H1 (cell line): ENCODE data around the gene FTSJ3. TPM values are rescaled to one million over a fixed set of nuclear protein-coding genes. Genes with fewer than 3 reads are reported as not detected.
A peak's percentile ranks its signal among the peaks of the same experiment; 100 is the strongest.
"Not testable (repeated sequence)": the region's sequence is repeated elsewhere in the genome, so short reads cannot be mapped to it uniquely, and the experiment has no call there.

Source experiments
- CTCF ChIA-PET: fragments of 300-600 bp; sonication (Branson Sonifier 250); formaldehyde crosslinking; loops from one replicate; lab custom pipeline; 2021; ENCODE audit not compliant: partially characterized antibody; lab: Charles Lee
- POLR2A ChIA-PET: fragments of 300-600 bp; sonication (Branson Sonifier 250); formaldehyde crosslinking; loops from one replicate; lab custom pipeline; 2021; ENCODE audit warnings: inconsistent platforms; ENCODE audit not compliant: partially characterized antibody; lab: Charles Lee
- DNase-seq, 2 experiments: peaks; one replicate each; pipeline versions ENCODE4 v3.0.0 to v3.0.0-alpha.2; 2010 to 2022; ENCODE audit warnings: low spot score in 2 of 2, low read depth in 1 of 2, mixed read lengths in 1 of 2
- FAIRE-seq: peaks from 2 replicates; lab custom pipeline; 2011; peaks lifted over from hg19 to GRCh38; lab: Jason Lieb, UNC
- H2AFZ ChIP-seq: 2 replicates; pipeline ENCODE4 v1.8.1; 2012; ENCODE audit warnings: low read length, inconsistent platforms
- H2AK5ac ChIP-seq: 2 replicates; pipeline ENCODE4 v1.6.1; 2013; ENCODE audit warnings: low read depth, low read length
- H2BK120ac ChIP-seq: replicated peaks from 2 replicates; pipeline ENCODE3; 2013; ENCODE audit warnings: low read depth, low read length, inconsistent platforms
- H2BK12ac ChIP-seq: 2 replicates; pipeline ENCODE4 v1.6.1; 2013; ENCODE audit warnings: low read depth, low read length
- H2BK15ac ChIP-seq: 2 replicates; pipeline ENCODE4 v1.6.1; 2013; ENCODE audit warnings: low read length
- H2BK20ac ChIP-seq: 2 replicates; pipeline ENCODE4 v1.6.1; 2013; ENCODE audit warnings: low read length
- H2BK5ac ChIP-seq: 2 replicates; pipeline ENCODE4 v1.6.1; 2013; ENCODE audit warnings: low read depth, low read length
- H3K14ac ChIP-seq: 2 replicates; pipeline ENCODE4 v1.6.1; 2013; ENCODE audit warnings: inconsistent platforms; ENCODE audit not compliant: insufficient read length
- H3K18ac ChIP-seq: 2 replicates; pipeline ENCODE4 v1.6.1; 2013; ENCODE audit warnings: low read length; ENCODE audit errors: extremely low read depth
- H3K23ac ChIP-seq: 2 replicates; pipeline ENCODE4 v1.6.1; 2013; ENCODE audit warnings: inconsistent platforms; ENCODE audit not compliant: insufficient read length
- H3K23me2 ChIP-seq: 2 replicates; pipeline ENCODE4 v1.6.1; 2013; ENCODE audit warnings: low read depth, low read length
- H3K27ac ChIP-seq: 2 replicates; pipeline ENCODE4 v1.6.1; 2011; ENCODE audit warnings: low read depth, low read length, inconsistent platforms
- H3K27me3 ChIP-seq, 4 experiments: replicated peaks in 1 of 4; 1 replicate in 1 of 4; 2 replicates in 3 of 4; pipeline versions ENCODE4 v1.6.1 to v1.8.1; 2011 to 2013; ENCODE audit warnings: low read length in 3 of 4, mild to moderate bottlenecking in 3 of 4, inconsistent platforms in 2 of 4, mixed read lengths in 2 of 4, moderate library complexity in 1 of 4; ENCODE audit not compliant: control insufficient read depth in 3 of 4, insufficient read depth in 3 of 4; ENCODE audit errors: extremely low read depth in 1 of 4
- H3K36me3 ChIP-seq, 4 experiments: 2 replicates each; pipeline versions ENCODE4 v1.6.1 to v1.8.1; 2011 to 2013; ENCODE audit warnings: mild to moderate bottlenecking in 4 of 4, low read length in 3 of 4, moderate library complexity in 2 of 4, control low read depth in 1 of 4, inconsistent platforms in 1 of 4; ENCODE audit not compliant: insufficient read depth in 4 of 4, control insufficient read depth in 2 of 4
- H3K4ac ChIP-seq: replicated peaks from 2 replicates; pipeline ENCODE3; 2013; ENCODE audit warnings: low read length, low read depth, mixed read lengths, inconsistent platforms; ENCODE audit not compliant: insufficient read length
- H3K4me1 ChIP-seq, 4 experiments: replicated peaks in 1 of 4; 1 replicate in 1 of 4; 2 replicates in 3 of 4; pipeline versions ENCODE4 v1.6.1 to v1.8.1; 2011 to 2013; ENCODE audit warnings: low read length in 3 of 4, inconsistent platforms in 2 of 4, mixed read lengths in 1 of 4; ENCODE audit not compliant: insufficient read depth in 4 of 4, control insufficient read depth in 3 of 4
- H3K4me2 ChIP-seq, 2 experiments: 2 replicates each; pipeline versions ENCODE4 v1.6.1 to v1.8.1; 2011 to 2013; ENCODE audit warnings: low read depth in 2 of 2, low read length in 2 of 2, control low read depth in 1 of 2, inconsistent platforms in 1 of 2, mild to moderate bottlenecking in 1 of 2; ENCODE audit not compliant: insufficient read depth in 1 of 2
- H3K4me3 ChIP-seq, 4 experiments: fragments of 200-600, 300-600 bp in 1 of 4; sonication (generic), shearing (Covaris generic), sonication (Bioruptor Twin) in 1 of 4; 2 replicates each; pipeline versions ENCODE4 v1.5.1 to v1.8.1; 2011 to 2016; ENCODE audit warnings: low read length in 4 of 4, low read depth in 3 of 4, control low read depth in 2 of 4, inconsistent platforms in 2 of 4, mild to moderate bottlenecking in 2 of 4, mixed read lengths in 1 of 4, moderate library complexity in 1 of 4; ENCODE audit not compliant: insufficient read depth in 2 of 4; ENCODE audit errors: extremely low read depth in 1 of 4
- H3K56ac ChIP-seq: replicated peaks from 2 replicates; pipeline ENCODE3; 2013; ENCODE audit warnings: low read depth, mild to moderate bottlenecking, mixed read lengths, low read length, inconsistent platforms; ENCODE audit not compliant: insufficient read length
- H3K79me1 ChIP-seq: 2 replicates; pipeline ENCODE4 v1.6.1; 2013; ENCODE audit warnings: low read depth, low read length, control low read depth
- H3K79me2 ChIP-seq, 2 experiments: 2 replicates each; pipeline versions ENCODE4 v1.6.1 to v1.8.1; 2012 to 2013; ENCODE audit warnings: low read length in 2 of 2, mild to moderate bottlenecking in 2 of 2, inconsistent platforms in 1 of 2; ENCODE audit not compliant: insufficient read depth in 2 of 2, control insufficient read depth in 1 of 2
- H3K9ac ChIP-seq, 4 experiments: replicated peaks in 1 of 4; 1 replicate in 1 of 4; 2 replicates in 3 of 4; pipeline versions ENCODE4 v1.6.1 to v1.8.1; 2011 to 2013; ENCODE audit warnings: low read depth in 3 of 4, low read length in 3 of 4, control low read depth in 2 of 4, mild to moderate bottlenecking in 2 of 4, moderate library complexity in 2 of 4, inconsistent platforms in 1 of 4; ENCODE audit errors: extremely low read depth in 1 of 4
- H3K9me3 ChIP-seq, 2 experiments: 2 replicates each; pipeline versions ENCODE4 v1.6.1 to v1.8.1; 2012 to 2013; ENCODE audit warnings: mild to moderate bottlenecking in 2 of 2, moderate library complexity in 2 of 2, control low read depth in 1 of 2, inconsistent platforms in 1 of 2, low read depth in 1 of 2, low read length in 1 of 2, mixed read lengths in 1 of 2; ENCODE audit not compliant: insufficient read depth in 2 of 2
- H4K20me1 ChIP-seq, 2 experiments: replicated peaks in 1 of 2; 2 replicates each; pipeline versions ENCODE3 to v1.8.1; 2011 to 2013; ENCODE audit warnings: inconsistent platforms in 2 of 2, low read length in 2 of 2, mild to moderate bottlenecking in 1 of 2; ENCODE audit not compliant: insufficient read depth in 2 of 2, control insufficient read depth in 1 of 2
- H4K5ac ChIP-seq: 2 replicates; pipeline ENCODE4 v1.6.1; 2013; ENCODE audit warnings: low read length, low read depth, mixed read lengths, inconsistent platforms; ENCODE audit not compliant: insufficient read length
- H4K8ac ChIP-seq: 2 replicates; pipeline ENCODE4 v1.8.0; 2013; ENCODE audit warnings: mild to moderate bottlenecking, moderate library complexity, low read length, inconsistent platforms; ENCODE audit not compliant: insufficient read depth; ENCODE audit errors: extremely low read depth
- H4K91ac ChIP-seq: replicated peaks from 2 replicates; pipeline ENCODE3; 2013; ENCODE audit warnings: low read length, mixed read lengths, inconsistent platforms; ENCODE audit not compliant: insufficient read length
- WGBS, 2 experiments: shearing (Covaris generic) in 1 of 2; methylation state at CpG; one replicate each; pipeline versions ENCODE4 v1.1.6 to v1.1.7; 2013 to 2015; ENCODE audit warnings: low lambda C conversion rate in 2 of 2, mixed read lengths in 2 of 2, inconsistent platforms in 1 of 2, low coverage in 1 of 2, missing lambda C conversion rate in 1 of 2; ENCODE audit not compliant: insufficient replicate concordance in 2 of 2, insufficient coverage in 1 of 2, insufficient read length in 1 of 2; ENCODE audit errors: extremely low coverage in 1 of 2, missing lambda C conversion rate in 1 of 2; 5-methylcytosine and 5-hydroxymethylcytosine counted together
- polyA plus RNA-seq, 7 experiments: library from polyadenylated mRNA; depleted of rRNA in 3 of 7; stranded (reverse) in 5 of 7; unstranded in 2 of 7; fragments of >200 nt in 5 of 7; fragments of 200-250 nt in 2 of 7; gene quantifications; 1 replicate in 5 of 7; 2 replicates in 1 of 7; 4 replicates in 1 of 7; pipeline versions ENCODE4 v1.2.1 to v1.2.3, GENCODE V29; 2011 to 2013; ENCODE audit warnings: missing spikeins in 2 of 7, mixed read lengths in 2 of 7
- total RNA-seq: library from RNA; stranded (reverse); fragmentation: NEBNext Ultra II Directional; extraction: Animal tissue kit (Norgen Biotek cat#: 25700); gene quantifications from 2 replicates; pipeline ENCODE4 v1.2.1, GENCODE V29; 2021

Gene FTSJ3
- total and polyA plus RNA-seq, 2 of the 8 experiments (the other 6 are each of a cell fraction or from before 2014, with no cell fraction given) = 42.7 to 77.2 TPM

DNA sequence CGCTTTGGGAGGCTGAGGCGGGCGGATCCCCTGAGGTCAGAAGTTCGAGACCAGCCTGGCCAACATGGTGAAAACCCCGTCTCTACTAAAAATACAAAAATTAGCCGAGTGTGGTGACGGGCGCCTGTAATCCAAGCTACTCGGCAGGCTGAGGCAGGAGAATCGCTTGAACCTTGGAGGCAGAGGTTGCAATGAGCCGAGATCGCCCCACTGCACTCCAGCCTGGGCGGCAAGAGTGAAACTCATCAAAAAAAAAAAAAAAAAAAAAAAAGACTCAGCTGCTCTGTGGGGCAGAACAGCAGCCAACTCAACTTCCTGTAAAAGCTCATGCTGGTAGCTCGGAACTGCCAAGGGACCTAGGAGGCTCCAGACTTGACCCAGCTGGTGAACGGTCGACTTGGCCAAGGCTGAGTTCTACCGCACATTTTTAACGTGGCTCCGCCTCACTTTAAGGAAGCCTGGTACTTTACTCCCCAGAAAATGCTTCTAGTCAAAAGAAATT is 16.0 kb upstream of the FTSJ3 start:
- not testable (repeated sequence) for FAIRE-seq, H3K27ac ChIP-seq
- CTCF ChIA-PET = interaction anchor here (0.9 to 6.9 kb wide), 3 partner anchors 9 to 15 kb away, joined by 3 to 77 read pairs (median 7); no protein-coding TSS in a partner anchor

More for the DNA sequence above, 16.0 kb upstream of the FTSJ3 start:
- H3K14ac ChIP-seq, H3K23ac ChIP-seq, H2AK5ac ChIP-seq, H3K36me3 ChIP-seq, H4K91ac ChIP-seq, H2BK20ac ChIP-seq, H3K9ac ChIP-seq, H3K79me1 ChIP-seq, H3K56ac ChIP-seq, H3K4ac ChIP-seq, H4K20me1 ChIP-seq, H3K18ac ChIP-seq, H2BK15ac ChIP-seq, H2BK12ac ChIP-seq, H3K23me2 ChIP-seq, DNase-seq, H3K9me3 ChIP-seq, H2BK5ac ChIP-seq, H2BK120ac ChIP-seq: not testable (repeated sequence)
- peak overlapping the region; percentile 23 for H4K5ac ChIP-seq
- peaks cover 11 to 25% of the 10 kb centered on the region in 2 experiments for H3K79me2 ChIP-seq
- peak overlapping the region; percentile 54; the same call in 1 of the 2 replicates for H4K8ac ChIP-seq
- H3K4me2 ChIP-seq = peak overlapping the region; percentile 59
- H3K4me3 ChIP-seq = peak overlapping the region; percentile 59 to 97 (median 65)
- WGBS, 2 experiments = 52% methylated on average over 16 of the region's 19 CpGs; no CpG with 5 or more reads in 1 of the 2 experiments
- H3K4me1 ChIP-seq = peaks cover 3 to 19% (median 19%) of the 10 kb centered on the region in 4 experiments
- H2AFZ ChIP-seq = peak overlapping the region; percentile 43; the same call in 1 of the 2 replicates
- peaks cover 0 to 23% (median 16%) of the 10 kb centered on the region in 4 experiments; a peak in 6 of 7 replicates for H3K27me3 ChIP-seq
- POLR2A ChIA-PET = interaction anchor here (0.9 to 27.8 kb wide), 3 partner anchors 10 to 70 kb away, joined by 3 to 593 read pairs (median 13); partner anchors contain the start of genes CCDC47, DDX42, FTSJ3 and PSMC5
